Measurements from ENCODE around the gene FCRL5. TPM values are rescaled to one million over a fixed set of nuclear protein-coding genes. Genes with fewer than 3 reads are reported as not detected.
"Not testable (repeated sequence)": the region's sequence is repeated elsewhere in the genome, so short reads cannot be mapped to it uniquely, and the experiment has no call there.

Gene FCRL5
- total and polyA plus RNA-seq, 7 donors, result 0.60 to 10.2 TPM; not detected in 5

DNA sequence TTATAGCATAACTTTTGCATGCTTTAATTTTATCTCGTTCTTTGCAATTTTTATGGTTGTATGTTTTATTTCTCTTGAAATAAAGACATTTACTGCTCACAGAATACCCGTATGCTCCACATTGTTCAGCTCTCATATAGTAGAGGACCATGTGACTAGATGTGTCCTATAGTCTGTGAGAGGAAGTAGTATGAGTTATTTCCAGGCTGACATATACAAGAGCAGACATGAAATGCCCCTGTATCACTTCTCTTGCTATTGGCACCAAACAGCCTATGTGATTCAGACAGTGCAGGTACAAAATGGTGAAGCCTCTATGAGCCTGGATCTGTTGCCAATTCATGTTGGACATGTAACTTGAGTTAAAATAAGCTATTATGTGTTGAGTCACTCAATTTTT lies 5.8 kb upstream of the FCRL5 start:
- Histone ChIP-seq H3K27ac (no peak overlapping the region), H3K4me3 (no peak overlapping the region), H3K36me3 (no peaks in the 10 kb centered on the region), H3K4me1 (no peaks in the 10 kb centered on the region), H3K27me3 (no peaks in the 10 kb centered on the region), H3K9me3 (no peaks in the 10 kb centered on the region)
- intact Hi-C loops (cut with DNase I), result no loop called here
- TF ChIP-seq EP300 (IDR thresholded peaks at IDR 0.05) (no peak), POLR2AphosphoS5 (IDR thresholded peaks at IDR 0.05) (no peak), POLR2A (IDR thresholded peaks at IDR 0.05) (no peak)
- TF ChIP-seq, protein P1, sequence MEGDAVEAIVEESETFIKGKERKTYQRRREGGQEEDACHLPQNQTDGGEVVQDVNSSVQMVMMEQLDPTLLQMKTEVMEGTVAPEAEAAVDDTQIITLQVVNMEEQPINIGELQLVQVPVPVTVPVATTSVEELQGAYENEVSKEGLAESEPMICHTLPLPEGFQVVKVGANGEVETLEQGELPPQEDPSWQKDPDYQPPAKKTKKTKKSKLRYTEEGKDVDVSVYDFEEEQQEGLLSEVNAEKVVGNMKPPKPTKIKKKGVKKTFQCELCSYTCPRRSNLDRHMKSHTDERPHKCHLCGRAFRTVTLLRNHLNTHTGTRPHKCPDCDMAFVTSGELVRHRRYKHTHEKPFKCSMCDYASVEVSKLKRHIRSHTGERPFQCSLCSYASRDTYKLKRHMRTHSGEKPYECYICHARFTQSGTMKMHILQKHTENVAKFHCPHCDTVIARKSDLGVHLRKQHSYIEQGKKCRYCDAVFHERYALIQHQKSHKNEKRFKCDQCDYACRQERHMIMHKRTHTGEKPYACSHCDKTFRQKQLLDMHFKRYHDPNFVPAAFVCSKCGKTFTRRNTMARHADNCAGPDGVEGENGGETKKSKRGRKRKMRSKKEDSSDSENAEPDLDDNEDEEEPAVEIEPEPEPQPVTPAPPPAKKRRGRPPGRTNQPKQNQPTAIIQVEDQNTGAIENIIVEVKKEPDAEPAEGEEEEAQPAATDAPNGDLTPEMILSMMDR (IDR thresholded peaks at IDR 0.05), result no peak
- WGBS, 2 donors, result 55 to 65% methylated on average over 2 of the region's 2 CpGs
- DNase-seq, result no peak

DNA sequence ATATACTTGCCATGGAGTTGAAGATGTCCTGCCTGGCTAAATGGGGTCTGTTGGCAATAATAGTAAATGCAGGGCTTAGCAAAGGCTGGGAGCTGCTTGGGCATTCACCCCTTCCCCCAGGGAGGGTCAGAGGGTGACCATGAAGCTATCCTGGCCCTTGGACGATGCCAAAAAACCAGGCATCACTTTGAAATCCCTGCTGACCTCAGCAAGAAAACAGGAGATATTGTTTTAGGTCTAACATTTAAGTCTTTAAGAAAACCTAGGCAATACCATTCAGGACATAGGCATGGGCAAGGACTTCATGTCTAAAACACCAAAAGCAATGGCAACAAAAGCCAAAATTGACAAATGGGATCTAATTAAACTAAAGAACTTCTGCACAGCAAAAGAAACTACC lies 4.2 kb downstream of the FCRL5 start:
- intact Hi-C loops (cut with DNase I); H3K9me3 ChIP-seq; H3K4me3 ChIP-seq; DNase-seq; H3K27me3 ChIP-seq; H3K36me3 ChIP-seq; H3K27ac ChIP-seq; H3K4me1 ChIP-seq: not testable (repeated sequence)
- 88 to 91% methylated on average over 1 of the region's 1 CpG for WGBS, 2 donors

DNA sequence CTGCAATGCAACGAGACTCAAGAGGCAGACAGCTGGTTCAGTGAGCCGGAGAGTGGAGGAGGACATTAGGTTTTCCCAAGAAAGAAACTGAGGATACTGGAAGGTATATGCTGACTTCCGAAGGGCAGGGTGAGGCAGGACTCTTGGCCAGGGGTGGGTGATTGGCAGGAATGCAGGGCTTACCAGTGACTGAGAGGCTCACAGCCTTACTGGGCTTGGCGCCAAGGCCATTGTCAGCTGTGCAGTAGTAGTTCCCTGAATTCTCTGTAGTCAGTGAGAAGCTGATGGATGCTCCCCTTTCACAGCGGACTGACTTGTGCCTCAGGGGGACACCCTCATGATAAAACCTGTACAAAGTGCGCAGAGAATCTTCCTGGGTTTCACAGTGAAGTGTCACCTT lies 9.6 kb downstream of the FCRL5 start:
- Histone ChIP-seq H3K27me3 (no peaks in the 10 kb centered on the region), H3K9me3 (no peaks in the 10 kb centered on the region), H3K4me3 (no peak overlapping the region), H3K4me1 (no peaks in the 10 kb centered on the region), H3K36me3 (no peaks in the 10 kb centered on the region), H3K27ac (no peak overlapping the region)
- DNase-seq, result no peak
- 70 to 84% methylated on average over 6 of the region's 6 CpGs for WGBS, 2 donors
- TF ChIP-seq, protein P1 (IDR thresholded peaks at IDR 0.05), result no peak
- no peak for TF ChIP-seq EP300 (IDR thresholded peaks at IDR 0.05)
- TF ChIP-seq POLR2AphosphoS5 (IDR thresholded peaks at IDR 0.05), result no peak
- no peak for TF ChIP-seq POLR2A (IDR thresholded peaks at IDR 0.05)
- intact Hi-C loops (cut with DNase I), result no loop called here

DNA sequence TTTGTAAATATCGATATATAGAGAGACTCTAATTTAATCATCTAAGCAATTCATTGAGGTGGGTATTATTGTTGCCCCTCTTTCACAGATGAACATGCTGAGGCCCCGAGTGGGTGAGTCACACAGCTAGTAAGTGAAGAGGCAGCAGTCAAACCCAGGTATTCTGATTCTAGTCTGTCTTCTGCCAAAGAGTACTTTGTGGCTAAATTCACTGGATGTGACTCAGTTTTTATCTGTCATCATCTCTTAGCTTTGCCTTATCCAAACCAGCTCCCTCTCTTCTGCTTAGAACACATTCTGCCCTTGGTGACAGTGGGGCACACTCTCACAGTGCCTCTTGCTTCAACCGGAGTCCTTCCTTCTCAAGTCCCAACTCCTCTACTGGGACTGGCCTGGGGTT lies 11.5 kb downstream of the FCRL5 start:
- Histone ChIP-seq H3K4me3 (no peak overlapping the region), H3K27ac (no peak overlapping the region), H3K4me1 (no peaks in the 10 kb centered on the region), H3K27me3 (no peaks in the 10 kb centered on the region), H3K36me3 (no peaks in the 10 kb centered on the region), H3K9me3 (no peaks in the 10 kb centered on the region)
- intact Hi-C loops (cut with DNase I), result no loop called here
- TF ChIP-seq EP300 (IDR thresholded peaks at IDR 0.05) (no peak), POLR2AphosphoS5 (IDR thresholded peaks at IDR 0.05) (no peak), POLR2A (IDR thresholded peaks at IDR 0.05) (no peak)
- TF ChIP-seq, protein P1 (IDR thresholded peaks at IDR 0.05), result no peak
- DNase-seq, result no peak
- 68 to 78% methylated on average over 3 of the region's 3 CpGs for WGBS, 2 donors

DNA sequence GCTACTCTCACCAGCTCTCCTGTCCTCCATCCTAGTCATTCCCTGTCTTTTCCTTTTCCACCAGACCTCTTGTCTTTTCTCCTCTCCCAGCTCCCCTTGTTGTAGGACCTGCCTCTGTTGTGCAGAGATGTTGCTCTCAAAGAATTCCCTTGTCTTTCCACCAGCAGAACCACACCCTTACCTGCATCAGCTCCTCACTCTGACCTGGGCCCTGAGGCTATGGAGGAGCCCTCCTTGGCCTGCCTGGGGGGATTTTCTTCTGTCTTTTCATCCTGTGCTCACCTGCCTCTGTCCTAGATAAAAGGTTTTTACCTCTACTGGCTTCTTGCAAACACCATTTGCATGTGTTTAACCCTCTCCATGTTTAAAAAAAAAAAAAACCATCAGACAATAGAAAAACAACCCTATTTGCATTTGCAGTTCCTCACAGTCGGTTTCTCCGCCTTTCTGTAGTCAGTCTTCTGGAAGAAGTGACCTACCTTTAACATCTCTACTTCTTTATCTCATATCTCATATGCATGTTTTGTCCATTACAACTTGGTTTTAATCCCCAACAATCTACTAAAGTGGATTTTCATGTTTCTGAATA lies 12.1 kb downstream of the FCRL5 start:
- H3K27ac ChIP-seq, result no peak overlapping the region
- H3K9me3 ChIP-seq, result no peaks in the 10 kb centered on the region
- H3K4me1 ChIP-seq, result no peaks in the 10 kb centered on the region
- H3K36me3 ChIP-seq, result no peaks in the 10 kb centered on the region
- H3K27me3 ChIP-seq, result no peaks in the 10 kb centered on the region
- WGBS, 2 donors, result 27 to 32% methylated on average over 2 of the region's 2 CpGs
- H3K4me3 ChIP-seq, result no peak overlapping the region
- no peak for DNase-seq
- intact Hi-C loops (cut with DNase I), result no loop called here
- no peak for TF ChIP-seq POLR2A (IDR thresholded peaks at IDR 0.05)
- TF ChIP-seq, protein P1 (IDR thresholded peaks at IDR 0.05), result no peak
- TF ChIP-seq EP300 (IDR thresholded peaks at IDR 0.05), result no peak
- no peak for TF ChIP-seq POLR2AphosphoS5 (IDR thresholded peaks at IDR 0.05)
